Thyroid gland (tissue), 4 donors: Measurements from ENCODE around the gene PLCB1. TPM values are rescaled to one million over a fixed set of nuclear protein-coding genes. Genes with fewer than 3 reads are reported as not detected.

ENCODE experiments used
- DNase-seq, 2 donors: peaks; one replicate each; pipeline ENCODE4 v3.0.0-alpha.2; 2019
- H3K27ac ChIP-seq, 3 donors: fragments of 200-600 bp; sonication (generic); 1 replicate in 2 of 3; 2 replicates in 1 of 3; pipeline ENCODE4 v1.5.1; 2016 to 2019; ENCODE audit warnings: mild to moderate bottlenecking in 1 of 3, moderate library complexity in 1 of 3
- H3K27me3 ChIP-seq: fragments of 200-600 bp; sonication (generic); one replicate; pipeline ENCODE4 v1.5.1; 2019
- H3K36me3 ChIP-seq, 2 donors: fragments of 200-600 bp; sonication (generic); one replicate each; pipeline ENCODE4 v1.5.1; 2016 to 2019
- H3K4me1 ChIP-seq, 2 donors: fragments of 200-600 bp; sonication (generic); one replicate each; pipeline ENCODE4 v1.5.1; 2017 to 2019
- H3K4me3 ChIP-seq, 3 donors: fragments of 200-600 bp; sonication (generic); replicated peaks in 1 of 3; 1 replicate in 2 of 3; 2 replicates in 1 of 3; pipeline ENCODE4 v1.5.1; 2016; ENCODE audit warnings: mild to moderate bottlenecking in 1 of 3
- H3K9me3 ChIP-seq: fragments of 200-600 bp; sonication (generic); one replicate; pipeline ENCODE4 v1.5.1; 2017
- CTCF ChIP-seq, 6 experiments: fragments of 200-600 bp in 3 of 6; fragments of 450-650 bp in 3 of 6; sonication (generic) in 3 of 6; IDR thresholded peaks; one replicate each; pipeline ENCODE4 v1.5.1; 2016 to 2019; ENCODE audit warnings: antibody characterized with exemption in 6 of 6, mild to moderate bottlenecking in 2 of 6, inconsistent platforms in 1 of 6, moderate library complexity in 1 of 6
- POLR2A ChIP-seq, 2 donors: fragments of 450-650 bp; IDR thresholded peaks; one replicate each; pipeline ENCODE4 v1.6.1; 2017; ENCODE audit warnings: antibody characterized with exemption in 2 of 2, mild to moderate bottlenecking in 2 of 2, moderate library complexity in 1 of 2
- WGBS, 2 donors: methylation state at CpG; one replicate each; pipeline ENCODE4 v1.1.5; 2017; 5-methylcytosine and 5-hydroxymethylcytosine counted together
- intact Hi-C: fragments of 100-400 bp; cut with DNase I; formaldehyde crosslinking; loops from one replicate; pipeline ENCODE4 v1.15.1; 2023
- total RNA-seq, 4 donors: library from RNA; depleted of rRNA; stranded (reverse); fragments of >200 nt; gene quantifications; one replicate each; pipeline ENCODE4 v1.2.3, GENCODE V29; 2016

The PLCB1 gene
- total RNA-seq, 4 donors from 2014 or later: 7.3 to 14.1 (median 11.0) TPM

- no peaks in the 10 kb centered on the region for H3K9me3 ChIP-seq
- H3K4me1 ChIP-seq: no peaks in the 10 kb centered on the region
- 78 to 89% methylated on average over 2 of the region's 2 CpGs for WGBS, 2 donors
- intact Hi-C loops: no loop called here
- no peak for TF ChIP-seq CTCF (IDR thresholded peaks at IDR 0.05)
- no peak overlapping the region for H3K27ac ChIP-seq
- no peak overlapping the region for H3K4me3 ChIP-seq
- no peaks in the 10 kb centered on the region for H3K27me3 ChIP-seq
- no peak for DNase-seq
- no peaks in the 10 kb centered on the region for H3K36me3 ChIP-seq
Observed at GRCh38 chr20:8242066-8242465, 110.0 kb downstream of the PLCB1 start.

GRCh38 chr20:8242827-8243724, 111.0 kb downstream of the PLCB1 start:
- no peak for DNase-seq
- Histone ChIP-seq H3K4me1 (no peaks in the 10 kb centered on the region), H3K4me3 (no peak overlapping the region), H3K36me3 (no peaks in the 10 kb centered on the region), H3K27ac (peak overlapping the region in 1 of 3 donors; percentile 5), H3K27me3 (no peaks in the 10 kb centered on the region), H3K9me3 (no peaks in the 10 kb centered on the region)
- no peak for TF ChIP-seq CTCF (IDR thresholded peaks at IDR 0.05)
- no peak for TF ChIP-seq POLR2A (IDR thresholded peaks at IDR 0.05)
- intact Hi-C loops: no loop called here
- 65 to 70% methylated on average over 7 of the region's 7 CpGs for WGBS, 2 donors

GRCh38 chr20:8244637-8245036, 112.6 kb downstream of the PLCB1 start:
- peak; percentile 16 to 28 for DNase-seq
- no peaks in the 10 kb centered on the region for H3K27me3 ChIP-seq
- no peaks in the 10 kb centered on the region for H3K9me3 ChIP-seq
- no peaks in the 10 kb centered on the region for H3K4me1 ChIP-seq
- no peak overlapping the region for H3K4me3 ChIP-seq
- TF ChIP-seq POLR2A (IDR thresholded peaks at IDR 0.05) (no peak), CTCF (IDR thresholded peaks at IDR 0.05) (no peak)
- intact Hi-C loops: no loop called here
- H3K27ac ChIP-seq: peak overlapping the region in 1 of 3 donors; percentile 4
- 61 to 63% methylated on average over 2 of the region's 2 CpGs for WGBS, 2 donors
- no peaks in the 10 kb centered on the region for H3K36me3 ChIP-seq

GRCh38 chr20:8246153-8246552, 114.1 kb downstream of the PLCB1 start:
- intact Hi-C loops: no loop called here
- WGBS, 2 donors: 88 to 95% methylated on average over 1 of the region's 1 CpG
- no peaks in the 10 kb centered on the region for H3K4me1 ChIP-seq
- DNase-seq: no peak
- H3K27ac ChIP-seq: no peak overlapping the region
- H3K9me3 ChIP-seq: no peaks in the 10 kb centered on the region
- H3K36me3 ChIP-seq: no peaks in the 10 kb centered on the region
- no peak for TF ChIP-seq POLR2A (IDR thresholded peaks at IDR 0.05)
- TF ChIP-seq CTCF (IDR thresholded peaks at IDR 0.05): no peak
- no peaks in the 10 kb centered on the region for H3K27me3 ChIP-seq
- no peak overlapping the region for H3K4me3 ChIP-seq

- no peak overlapping the region for H3K27ac ChIP-seq
- no peak for DNase-seq
- H3K36me3 ChIP-seq: no peaks in the 10 kb centered on the region
- 85 to 87% methylated on average over 1 of the region's 1 CpG for WGBS, 2 donors
- H3K4me1 ChIP-seq: no peaks in the 10 kb centered on the region
- TF ChIP-seq POLR2A (IDR thresholded peaks at IDR 0.05): no peak
- TF ChIP-seq CTCF (IDR thresholded peaks at IDR 0.05): no peak
- intact Hi-C loops: no loop called here
- H3K27me3 ChIP-seq: no peaks in the 10 kb centered on the region
- no peaks in the 10 kb centered on the region for H3K9me3 ChIP-seq
- H3K4me3 ChIP-seq: no peak overlapping the region
Observed at GRCh38 chr20:8246716-8247115, 114.7 kb downstream of the PLCB1 start.
